HL-60 (cell line): ENCODE results near the gene BIRC6.
A peak's percentile ranks its signal among the peaks of the same experiment; 100 is the strongest.

Experiments used
- DNase-seq, 2 experiments: peaks; one replicate each; pipeline ENCODE4 v3.0.0-alpha.2; 2010 to 2020; ENCODE audit warnings: low read depth in 1 of 2, low spot score in 1 of 2
- H3K27ac ChIP-seq: fragments of 250-450 bp; sonication (Bioruptor Pico); replicated peaks from 2 replicates; pipeline ENCODE4 v1.5.1; 2020; ENCODE audit warnings: mild to moderate bottlenecking, moderate library complexity
- H3K27me3 ChIP-seq: fragments of 250-450 bp; sonication (Bioruptor Pico); 2 replicates; pipeline ENCODE4 v1.5.1; 2021; ENCODE audit warnings: mild to moderate bottlenecking, moderate library complexity; ENCODE audit not compliant: insufficient read depth, poor library complexity, severe bottlenecking
- H3K4me3 ChIP-seq: replicated peaks from 2 replicates; pipeline ENCODE4 v1.5.1; 2011; ENCODE audit warnings: mild to moderate bottlenecking, control low read depth, low read length; ENCODE audit not compliant: insufficient read depth
- CTCF ChIP-seq: IDR thresholded peaks from one replicate; pipeline ENCODE4 v1.5.1; 2011; ENCODE audit warnings: low read length, control low read depth, inconsistent platforms; ENCODE audit not compliant: insufficient read depth
- GABPA ChIP-seq: IDR thresholded peaks from 2 replicates; pipeline ENCODE4 v1.6.1; 2012; ENCODE audit warnings: low read depth
- POLR2AphosphoS5 ChIP-seq: IDR thresholded peaks from 2 replicates; pipeline ENCODE4 v1.6.1; 2012; ENCODE audit warnings: low read depth
- REST ChIP-seq: IDR thresholded peaks from 2 replicates; pipeline ENCODE4 v1.6.1; 2012; ENCODE audit warnings: low read depth; ENCODE audit not compliant: insufficient replicate concordance
- SPI1 ChIP-seq: IDR thresholded peaks from 2 replicates; pipeline ENCODE4 v1.6.1; 2012; ENCODE audit warnings: low read depth, mild to moderate bottlenecking, borderline replicate concordance

BIRC6 gene

GRCh38 chr2:32572737-32573136, 215.9 kb downstream of the BIRC6 start:
- H3K27me3 ChIP-seq: no peaks in the 10 kb centered on the region
- peak overlapping the region; percentile 58 for H3K27ac ChIP-seq
- TF ChIP-seq SPI1: no peak
- no peak for TF ChIP-seq REST
- TF ChIP-seq GABPA: no peak
- no peak for TF ChIP-seq CTCF
- TF ChIP-seq POLR2AphosphoS5: no peak
- DNase-seq: peak in 1 of 2 experiments; percentile 18
- no peak overlapping the region for H3K4me3 ChIP-seq

- peak; percentile 55; the same call in 1 of the 2 replicates for TF ChIP-seq POLR2AphosphoS5
- no peak for TF ChIP-seq REST
- no peaks in the 10 kb centered on the region for H3K27me3 ChIP-seq
- H3K4me3 ChIP-seq: no peak overlapping the region
- peak overlapping the region; percentile 73 for H3K27ac ChIP-seq
- DNase-seq: peak in 1 of 2 experiments; percentile 57
Observed at GRCh38 chr2:32591669-32592463, 235.0 kb downstream of the BIRC6 start.

- TF ChIP-seq REST: no peak
- TF ChIP-seq GABPA: no peak
- peak; percentile 57; the same call in 1 of the 2 replicates for TF ChIP-seq SPI1
- TF ChIP-seq POLR2AphosphoS5: no peak
- TF ChIP-seq CTCF: no peak
- H3K27ac ChIP-seq: no peak overlapping the region
- no peaks in the 10 kb centered on the region for H3K27me3 ChIP-seq
- no peak overlapping the region for H3K4me3 ChIP-seq
- no peak for DNase-seq
Observed at GRCh38 chr2:32594573-32594972, 237.8 kb downstream of the BIRC6 start.
